Mesenchymal stem cell (in vitro differentiated cells and primary cell): Measurements from ENCODE around the gene CHAF1B. TPM values are rescaled to one million over a fixed set of nuclear protein-coding genes. Genes with fewer than 3 reads are reported as not detected.

Experiments used
- small RNA-seq: library from polyadenylated mRNA; stranded (forward); fragments of <200 nt; extraction: miRNeasy Mini kit (QIAGEN cat#:217004); gene quantifications from one replicate; pipeline ENCODE3, GENCODE V24; 2013; ENCODE audit warnings: low read depth

Gene CHAF1B

Small RNA genes within 50 kb of the gene (small RNA-seq; reads per million reads assigned to genes)
- gene ATP5MFP1: not detected
